CD14-positive monocyte (primary cell): ENCODE data around the gene PDCD4. TPM values are rescaled to one million over a fixed set of nuclear protein-coding genes. Genes with fewer than 3 reads are reported as not detected.
A peak's percentile ranks its signal among the peaks of the same experiment; 100 is the strongest.

Experiments
- DNase-seq, 3 donors: peaks; one replicate each; pipeline ENCODE4 v3.0.0-alpha.2; 2011 to 2022
- H2AFZ ChIP-seq: 2 replicates; pipeline ENCODE4 v1.6.0; 2012; ENCODE audit warnings: mild to moderate bottlenecking, low read depth, low read length, inconsistent platforms; ENCODE audit not compliant: insufficient read depth, poor library complexity, severe bottlenecking
- H3K27ac ChIP-seq, 2 donors: 1 replicate in 1 of 2; 2 replicates in 1 of 2; pipeline ENCODE4 v1.5.1; 2012 to 2013; ENCODE audit warnings: low read length in 2 of 2, control low read depth in 1 of 2, inconsistent platforms in 1 of 2, low read depth in 1 of 2, mild to moderate bottlenecking in 1 of 2
- H3K27me3 ChIP-seq, 2 donors: one replicate each; pipeline versions ENCODE4 v1.6.0 to v1.6.1; 2011 to 2013; ENCODE audit warnings: low read length in 2 of 2; ENCODE audit not compliant: control insufficient read depth in 2 of 2, insufficient read depth in 2 of 2
- H3K36me3 ChIP-seq, 2 donors: replicated peaks in 1 of 2; 1 replicate in 1 of 2; 2 replicates in 1 of 2; pipeline versions ENCODE4 v1.5.1 to v1.6.1; 2012 to 2013; ENCODE audit warnings: low read length in 2 of 2, control low read depth in 1 of 2, inconsistent platforms in 1 of 2, mild to moderate bottlenecking in 1 of 2; ENCODE audit not compliant: insufficient read depth in 2 of 2, control insufficient read depth in 1 of 2
- H3K4me1 ChIP-seq, 2 donors: 1 replicate in 1 of 2; 2 replicates in 1 of 2; pipeline versions ENCODE4 v1.5.1 to v1.6.1; 2012 to 2013; ENCODE audit warnings: low read length in 2 of 2, control low read depth in 1 of 2, inconsistent platforms in 1 of 2, mild to moderate bottlenecking in 1 of 2, moderate library complexity in 1 of 2; ENCODE audit not compliant: insufficient read depth in 2 of 2, control insufficient read depth in 1 of 2
- H3K4me2 ChIP-seq: replicated peaks from 2 replicates; pipeline ENCODE3; 2012; ENCODE audit warnings: low read length, moderate library complexity, mild to moderate bottlenecking; ENCODE audit not compliant: poor library complexity, severe bottlenecking; ENCODE audit errors: extremely low read depth
- H3K4me3 ChIP-seq, 3 experiments: fragments of 200-600 bp in 1 of 3; sonication (generic) in 1 of 3; replicated peaks in 1 of 3; 1 replicate in 2 of 3; 2 replicates in 1 of 3; pipeline ENCODE4 v1.5.1; 2011 to 2013; ENCODE audit warnings: low read length in 3 of 3, mild to moderate bottlenecking in 3 of 3, control low read depth in 2 of 3, low read depth in 2 of 3, inconsistent platforms in 1 of 3, moderate library complexity in 1 of 3
- H3K79me2 ChIP-seq: 2 replicates; pipeline ENCODE4 v1.6.0; 2012; ENCODE audit warnings: mild to moderate bottlenecking, control low read depth, inconsistent platforms, low read length, moderate library complexity; ENCODE audit not compliant: insufficient read depth
- H3K9ac ChIP-seq: 2 replicates; pipeline ENCODE4 v1.6.0; 2017; ENCODE audit warnings: low read length, mild to moderate bottlenecking; ENCODE audit not compliant: insufficient read depth, poor library complexity, severe bottlenecking
- H3K9me3 ChIP-seq, 2 donors: replicated peaks in 1 of 2; 1 replicate in 1 of 2; 2 replicates in 1 of 2; pipeline versions ENCODE4 v1.5.1 to v1.6.1; 2012 to 2013; ENCODE audit warnings: low read length in 2 of 2, control low read depth in 1 of 2; ENCODE audit not compliant: control insufficient read depth in 1 of 2, insufficient read depth in 1 of 2
- H4K20me1 ChIP-seq: 2 replicates; pipeline ENCODE4 v1.6.0; 2012; ENCODE audit warnings: mild to moderate bottlenecking, low read length, control low read depth, moderate library complexity; ENCODE audit not compliant: insufficient read depth
- H3K27ac Mint-ChIP-seq, 7 donors: one replicate each; pipeline ENCODE4 v1.8.0; 2020; ENCODE audit warnings: mild to moderate bottlenecking in 7 of 7, mixed read lengths in 7 of 7, moderate library complexity in 6 of 7, inconsistent platforms in 2 of 7
- H3K27me3 Mint-ChIP-seq, 3 donors: one replicate each; pipeline ENCODE4 v1.8.0; 2021 to 2022; ENCODE audit warnings: low read depth in 3 of 3, mild to moderate bottlenecking in 3 of 3, mixed read lengths in 3 of 3, moderate library complexity in 3 of 3, inconsistent platforms in 1 of 3
- H3K36me3 Mint-ChIP-seq, 2 donors: one replicate each; pipeline ENCODE4 v1.8.0; 2020; ENCODE audit warnings: mixed read lengths in 2 of 2, inconsistent platforms in 1 of 2, mild to moderate bottlenecking in 1 of 2
- H3K4me1 Mint-ChIP-seq: one replicate; pipeline ENCODE4 v1.8.0; 2020; ENCODE audit warnings: mild to moderate bottlenecking, mixed read lengths
- H3K4me3 Mint-ChIP-seq, 2 donors: one replicate each; pipeline ENCODE4 v1.8.0; 2020; ENCODE audit warnings: mild to moderate bottlenecking in 2 of 2, mixed read lengths in 2 of 2, moderate library complexity in 1 of 2
- H3K9me3 Mint-ChIP-seq, 7 donors: one replicate each; pipeline ENCODE4 v1.8.0; 2020 to 2022; ENCODE audit warnings: mixed read lengths in 7 of 7, mild to moderate bottlenecking in 6 of 7, moderate library complexity in 6 of 7, inconsistent platforms in 2 of 7
- CTCF ChIP-seq: fragments of 200-600 bp; IDR thresholded peaks from one replicate; pipeline ENCODE4 v1.8.0; 2022; ENCODE audit warnings: antibody characterized with exemption, mild to moderate bottlenecking
- WGBS: methylation state at CpG from one replicate; pipeline ENCODE4 v1.1.5; 2013; ENCODE audit warnings: missing lambda C conversion rate; ENCODE audit not compliant: insufficient coverage; 5-methylcytosine and 5-hydroxymethylcytosine counted together
- intact Hi-C, 2 donors: fragments of 100-400 bp; cut with micrococcal nuclease; formaldehyde crosslinking; loops; one replicate each; pipeline versions ENCODE4 v1.15.0 to v1.15.1; 2023
- polyA plus RNA-seq, 3 donors: library from polyadenylated mRNA; depleted of rRNA in 1 of 3; unstranded in 2 of 3; stranded (reverse) in 1 of 3; fragments of 300-500 nt in 2 of 3; fragments of >200 nt in 1 of 3; fragmentation: Illumina TruSeq in 2 of 3; gene quantifications; 1 replicate in 2 of 3; 2 replicates in 1 of 3; pipeline ENCODE4 v1.2.3, GENCODE V29; 2012 to 2021

PDCD4 gene
- polyA plus RNA-seq, 3 donors, result 39.8 to 53.4 (median 48.6) TPM

DNA sequence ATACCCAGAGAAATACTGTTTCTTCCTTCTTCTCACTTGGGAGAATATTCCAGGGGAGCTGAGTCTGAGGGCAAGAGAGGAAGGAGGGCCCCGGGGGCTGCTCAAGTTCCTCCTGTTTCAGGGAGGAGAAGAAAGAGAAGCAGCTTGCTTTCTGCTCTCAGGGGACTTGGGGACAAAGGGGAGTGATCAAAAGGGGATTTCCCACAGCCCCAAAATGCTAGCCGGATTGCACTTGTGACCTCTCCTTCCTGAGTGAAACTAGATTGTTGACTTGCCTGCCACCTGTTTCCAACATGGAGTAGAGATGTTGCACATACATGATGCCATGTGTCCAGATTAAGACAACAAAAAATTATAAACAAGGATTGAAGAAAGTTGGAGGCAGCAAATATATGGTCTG, 28.7 kb upstream of the PDCD4 start:
- peak overlapping the region; percentile 14 for H3K4me2 ChIP-seq
- no peaks in the 10 kb centered on the region for H3K79me2 ChIP-seq
- no peak for TF ChIP-seq CTCF
- Mint-ChIP-seq H3K27ac (peak overlapping the region; percentile 41 to 78 (median 66)), H3K9me3 (no peaks in the 10 kb centered on the region), H3K4me3 (peak overlapping the region in 1 of 2 donors; percentile 5), H3K27me3 (no peaks in the 10 kb centered on the region), H3K36me3 (no peaks in the 10 kb centered on the region), H3K4me1 (peaks cover 38% of the 10 kb centered on the region)
- DNase-seq, result peak; percentile 42 to 79 (median 48)
- H2AFZ ChIP-seq, result no peak overlapping the region
- no peak overlapping the region for H3K4me3 ChIP-seq
- H3K27ac ChIP-seq, result peak overlapping the region; percentile 20 to 50
- 0% methylated on average over 1 of the region's 2 CpGs for WGBS
- no peaks in the 10 kb centered on the region for H3K27me3 ChIP-seq
- H4K20me1 ChIP-seq, result no peaks in the 10 kb centered on the region
- no peaks in the 10 kb centered on the region for H3K9me3 ChIP-seq
- H3K4me1 ChIP-seq, result peaks cover 22 to 28% of the 10 kb centered on the region in 2 donors
- intact Hi-C loops, result no loop called here
- H3K36me3 ChIP-seq, result no peaks in the 10 kb centered on the region
- no peak overlapping the region for H3K9ac ChIP-seq

DNA sequence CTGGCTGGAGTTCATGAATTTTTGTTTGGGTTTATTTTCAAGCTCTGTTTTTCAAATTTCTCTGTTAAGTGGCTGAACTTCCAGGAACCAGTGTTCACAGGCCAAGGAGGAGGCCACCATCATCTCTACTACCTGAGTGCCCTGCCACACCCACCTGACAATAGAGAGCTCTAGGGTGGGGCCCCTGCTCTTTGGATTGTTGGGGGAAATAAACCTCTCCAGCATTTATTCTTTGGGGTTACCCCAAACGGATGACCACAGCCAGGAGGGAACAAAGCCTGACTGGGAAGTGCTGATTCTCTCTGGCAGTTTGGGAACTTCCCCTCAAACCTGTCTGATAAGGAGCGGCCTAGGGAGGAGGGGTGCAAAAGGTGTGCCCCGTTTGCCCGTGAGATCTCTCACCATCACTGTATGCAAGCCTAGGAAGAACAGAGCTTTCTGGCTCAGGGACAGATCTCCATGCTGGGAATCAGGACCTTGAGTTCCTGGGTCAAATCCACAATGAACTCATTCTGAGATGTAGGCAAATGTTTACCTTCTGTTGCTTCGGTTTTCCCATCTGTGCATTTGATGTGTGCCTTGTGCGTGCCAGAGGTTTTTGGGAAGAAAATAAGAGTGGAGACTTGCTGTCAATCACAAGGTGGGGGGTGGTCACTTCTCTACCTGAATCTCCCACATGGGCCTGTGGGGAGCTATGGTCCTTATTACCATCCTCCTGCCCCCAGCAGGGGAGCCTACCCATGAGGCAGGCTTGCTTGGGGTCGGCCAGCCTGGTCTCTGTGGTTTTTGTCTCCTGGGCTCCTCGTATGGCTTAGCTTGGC, 27.7 kb upstream of the PDCD4 start:
- Histone ChIP-seq H3K36me3 (no peaks in the 10 kb centered on the region), H3K27ac (peak overlapping the region in 1 of 2 donors; percentile 50), H3K4me1 (peaks cover 22 to 28% of the 10 kb centered on the region in 2 donors), H3K4me3 (no peak overlapping the region), H3K9ac (no peak overlapping the region), H3K4me2 (no peak overlapping the region), H3K79me2 (no peaks in the 10 kb centered on the region), H4K20me1 (no peaks in the 10 kb centered on the region), H2AFZ (no peak overlapping the region), H3K27me3 (no peaks in the 10 kb centered on the region), H3K9me3 (no peaks in the 10 kb centered on the region)
- intact Hi-C loops, result no loop called here
- Mint-ChIP-seq H3K36me3 (no peaks in the 10 kb centered on the region), H3K4me3 (no peak overlapping the region), H3K27ac (peak overlapping the region in 4 of 7 donors; percentile 26 to 78 (median 74)), H3K9me3 (no peaks in the 10 kb centered on the region), H3K4me1 (peaks cover 38% of the 10 kb centered on the region), H3K27me3 (peaks cover 0 to 2% (median 0%) of the 10 kb centered on the region in 3 donors)
- 81% methylated on average over 6 of the region's 8 CpGs for WGBS
- no peak for DNase-seq
- no peak for TF ChIP-seq CTCF
